GM13977 (cell line): ENCODE results near the gene RGMA.

ENCODE experiments used
- DNase-seq: peaks from one replicate; pipeline ENCODE4 v3.0.0; 2012; ENCODE audit warnings: low spot score
- in situ Hi-C: fragments of 300-500 bp; cut with MboI; formaldehyde crosslinking; loops from one replicate; pipeline ENCODE4 v1.12.0; 2022; ENCODE audit warnings: low sequenced_read_pairs, low pct_unique_long_range_greater_than_20kb, mixed read lengths, inconsistent platforms; ENCODE audit not compliant: unreplicated experiment
- TF ChIP-seq, protein P1 (sequence below): IDR thresholded peaks from 2 replicates; pipeline ENCODE4 v1.5.1; 2012; ENCODE audit warnings: mild to moderate bottlenecking, control low read depth; ENCODE audit not compliant: insufficient read depth; ENCODE audit errors: extremely low read depth, missing control alignments

Gene RGMA

GRCh38 chr15:93051236-93052089 lies 37.5 kb downstream of the RGMA start:
- in situ Hi-C loops: no loop called here
- DNase-seq: no peak
- TF ChIP-seq, protein P1, sequence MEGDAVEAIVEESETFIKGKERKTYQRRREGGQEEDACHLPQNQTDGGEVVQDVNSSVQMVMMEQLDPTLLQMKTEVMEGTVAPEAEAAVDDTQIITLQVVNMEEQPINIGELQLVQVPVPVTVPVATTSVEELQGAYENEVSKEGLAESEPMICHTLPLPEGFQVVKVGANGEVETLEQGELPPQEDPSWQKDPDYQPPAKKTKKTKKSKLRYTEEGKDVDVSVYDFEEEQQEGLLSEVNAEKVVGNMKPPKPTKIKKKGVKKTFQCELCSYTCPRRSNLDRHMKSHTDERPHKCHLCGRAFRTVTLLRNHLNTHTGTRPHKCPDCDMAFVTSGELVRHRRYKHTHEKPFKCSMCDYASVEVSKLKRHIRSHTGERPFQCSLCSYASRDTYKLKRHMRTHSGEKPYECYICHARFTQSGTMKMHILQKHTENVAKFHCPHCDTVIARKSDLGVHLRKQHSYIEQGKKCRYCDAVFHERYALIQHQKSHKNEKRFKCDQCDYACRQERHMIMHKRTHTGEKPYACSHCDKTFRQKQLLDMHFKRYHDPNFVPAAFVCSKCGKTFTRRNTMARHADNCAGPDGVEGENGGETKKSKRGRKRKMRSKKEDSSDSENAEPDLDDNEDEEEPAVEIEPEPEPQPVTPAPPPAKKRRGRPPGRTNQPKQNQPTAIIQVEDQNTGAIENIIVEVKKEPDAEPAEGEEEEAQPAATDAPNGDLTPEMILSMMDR: no peak

DNA sequence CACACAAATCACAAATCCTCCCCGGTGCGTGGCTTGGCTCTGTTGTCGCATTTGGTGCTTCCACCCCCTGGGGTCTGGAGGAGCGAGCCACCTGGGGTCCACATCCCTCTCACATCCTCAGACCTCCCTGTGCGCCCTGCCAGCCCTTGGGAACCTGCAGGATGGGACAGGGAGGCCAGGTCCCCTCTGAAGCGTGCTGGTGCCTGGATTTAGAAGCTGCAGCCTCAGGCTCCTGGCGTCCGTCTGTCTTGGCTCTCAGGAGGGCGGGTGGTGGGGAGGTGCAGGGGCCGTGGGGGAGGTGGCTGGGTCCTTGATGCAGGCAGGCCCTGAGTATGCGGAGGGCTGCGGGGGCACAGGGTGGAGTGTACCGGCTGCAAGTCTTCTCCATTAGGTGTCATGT lies 38.4 kb downstream of the RGMA start:
- TF ChIP-seq, protein P1: no peak
- DNase-seq: no peak
- in situ Hi-C loops: no loop called here

GRCh38 chr15:93049914-93050578 lies 39.0 kb downstream of the RGMA start:
- DNase-seq: no peak

GRCh38 chr15:93049233-93049632 lies 39.8 kb downstream of the RGMA start:
- no peak for DNase-seq
- TF ChIP-seq, protein P1: no peak
- in situ Hi-C loops: no loop called here

More at GRCh38 chr15:93049914-93050578, 39.0 kb downstream of the RGMA start:
- TF ChIP-seq, protein P1: no peak
- in situ Hi-C loops: no loop called here

GRCh38 chr15:93048759-93049161 lies 40.3 kb downstream of the RGMA start:
- TF ChIP-seq, protein P1: no peak
- in situ Hi-C loops: no loop called here
- DNase-seq: no peak

GRCh38 chr15:93048426-93048721 lies 40.6 kb downstream of the RGMA start:
- no peak for DNase-seq
- TF ChIP-seq, protein P1: no peak
- in situ Hi-C loops: no loop called here
